Left ventricle myocardium inferior (tissue), 1 donor: Measurements from ENCODE around the gene RPL27A. TPM values are rescaled to one million over a fixed set of nuclear protein-coding genes. Genes with fewer than 3 reads are reported as not detected.

Experiments
- DNase-seq: peaks from one replicate; pipeline ENCODE4 v3.0.0-alpha.2; 2020
- H3K27ac ChIP-seq: fragments of 200-600 bp; replicated peaks from 2 replicates; pipeline ENCODE4 v1.8.0; 2021
- H3K27me3 ChIP-seq: fragments of 200-600 bp; 2 replicates; pipeline ENCODE4 v1.8.0; 2021; ENCODE audit warnings: low read depth
- H3K36me3 ChIP-seq: fragments of 200-600 bp; 2 replicates; pipeline ENCODE4 v1.8.0; 2021
- H3K4me1 ChIP-seq: fragments of 200-600 bp; 2 replicates; pipeline ENCODE4 v1.8.0; 2021
- H3K4me3 ChIP-seq: fragments of 200-600 bp; 2 replicates; pipeline ENCODE4 v1.8.0; 2021; ENCODE audit warnings: mild to moderate bottlenecking, moderate library complexity
- H3K9me3 ChIP-seq: fragments of 200-600 bp; replicated peaks from 2 replicates; pipeline ENCODE4 v1.8.0; 2021
- CTCF ChIP-seq: fragments of 200-600 bp; IDR thresholded peaks from 2 replicates; pipeline ENCODE4 v1.8.0; 2021; ENCODE audit warnings: antibody characterized with exemption, mild to moderate bottlenecking, borderline replicate concordance
- intact Hi-C: fragments of 100-400 bp; cut with micrococcal nuclease; formaldehyde crosslinking; loops from one replicate; pipeline ENCODE4 v1.11.0; 2022
- total RNA-seq: library from RNA; stranded (reverse); fragmentation: NEBNext Ultra II Directional; extraction: Animal tissue kit (Norgen Biotek cat#: 25700); gene quantifications from one replicate; pipeline ENCODE4 v1.2.1, GENCODE V29; 2021
- donor health status: DM: no; HTN: yes; CAD: no; lungs with severe emphysema.

The RPL27A gene
- total RNA-seq, 1 donor from 2014 or later = 597 TPM

GRCh38 chr11:8728563-8728962, 46.0 kb downstream of the RPL27A start:
- intact Hi-C loops = no loop called here
- H3K4me3 ChIP-seq = no peak overlapping the region
- H3K27ac ChIP-seq = peak overlapping the region; percentile 37
- no peak for DNase-seq
- TF ChIP-seq CTCF = no peak
- peaks cover 78% of the 10 kb centered on the region for H3K4me1 ChIP-seq
- H3K36me3 ChIP-seq = peaks cover 34% of the 10 kb centered on the region
- H3K27me3 ChIP-seq = no peaks in the 10 kb centered on the region
- no peaks in the 10 kb centered on the region for H3K9me3 ChIP-seq

- no peaks in the 10 kb centered on the region for H3K27me3 ChIP-seq
- no peak overlapping the region for H3K4me3 ChIP-seq
- peak overlapping the region; percentile 37 for H3K27ac ChIP-seq
- no peak for TF ChIP-seq CTCF
- DNase-seq = no peak
- intact Hi-C loops = no loop called here
- peaks cover 80% of the 10 kb centered on the region for H3K4me1 ChIP-seq
- no peaks in the 10 kb centered on the region for H3K9me3 ChIP-seq
- H3K36me3 ChIP-seq = peaks cover 34% of the 10 kb centered on the region
These were observed 46.5 kb downstream of the RPL27A start for GRCh38 chr11:8729067-8729466.

GRCh38 chr11:8729837-8730696, 47.5 kb downstream of the RPL27A start:
- intact Hi-C loops = no loop called here
- no peaks in the 10 kb centered on the region for H3K9me3 ChIP-seq
- H3K27me3 ChIP-seq = no peaks in the 10 kb centered on the region
- H3K27ac ChIP-seq = peak overlapping the region; percentile 28
- peaks cover 82% of the 10 kb centered on the region for H3K4me1 ChIP-seq
- no peak for TF ChIP-seq CTCF
- no peak for DNase-seq
- H3K4me3 ChIP-seq = no peak overlapping the region
- H3K36me3 ChIP-seq = peaks cover 25% of the 10 kb centered on the region

GRCh38 chr11:8730697-8731020, 48.1 kb downstream of the RPL27A start:
- no peak for TF ChIP-seq CTCF
- Histone ChIP-seq H3K9me3 (no peaks in the 10 kb centered on the region), H3K27me3 (no peaks in the 10 kb centered on the region), H3K4me3 (no peak overlapping the region), H3K36me3 (peaks cover 19% of the 10 kb centered on the region), H3K27ac (peak overlapping the region; percentile 28), H3K4me1 (peaks cover 88% of the 10 kb centered on the region)
- intact Hi-C loops = no loop called here
- no peak for DNase-seq

- intact Hi-C loops = no loop called here
- Histone ChIP-seq H3K4me1 (peaks cover 93% of the 10 kb centered on the region), H3K36me3 (peaks cover 15% of the 10 kb centered on the region), H3K27ac (peak overlapping the region; percentile 84), H3K4me3 (no peak overlapping the region), H3K27me3 (no peaks in the 10 kb centered on the region), H3K9me3 (no peaks in the 10 kb centered on the region)
- DNase-seq = no peak
- TF ChIP-seq CTCF = no peak
These were observed 49.2 kb downstream of the RPL27A start for GRCh38 chr11:8731647-8732323.
